GM21381 (cell line): ENCODE measurements around the gene TPPP.
"Not testable (repeated sequence)": the region's sequence is repeated elsewhere in the genome, so short reads cannot be mapped to it uniquely, and the experiment has no call there.

Experiments
- ATAC-seq: cut with Tn5 transposase; IDR thresholded peaks from one replicate; pipeline ENCODE4 v1.9.1; 2021; ENCODE audit warnings: mild to moderate bottlenecking, moderate library complexity; ENCODE audit not compliant: unreplicated experiment

Gene TPPP

GRCh38 chr5:695475-695874 is 2.3 kb upstream of the TPPP start:
- ATAC-seq: not testable (repeated sequence)

DNA sequence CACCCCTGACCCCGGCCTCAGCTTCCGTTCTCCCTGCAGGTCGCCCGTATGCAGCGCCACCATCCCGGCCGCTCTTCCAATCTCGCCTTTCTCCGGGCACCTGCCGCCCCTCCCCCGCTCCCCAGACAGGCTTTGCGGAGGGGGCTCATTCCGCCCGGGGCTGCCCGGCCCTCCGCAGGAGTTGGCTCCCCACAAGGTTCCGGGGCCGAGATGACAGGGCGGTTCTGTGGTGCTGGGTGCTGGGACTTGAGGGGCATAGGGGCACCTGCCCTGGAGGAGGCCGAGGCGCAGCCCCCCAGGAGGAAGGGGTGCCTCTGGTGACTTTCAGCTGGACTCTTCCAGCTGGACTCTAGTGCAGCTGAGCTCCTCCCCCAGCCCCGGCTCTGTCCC is 885 bp upstream of the TPPP start:
- ATAC-seq: not testable (repeated sequence)

GRCh38 chr5:692529-693041 is 567 bp downstream of the TPPP start:
- peak; percentile 11 for ATAC-seq

DNA sequence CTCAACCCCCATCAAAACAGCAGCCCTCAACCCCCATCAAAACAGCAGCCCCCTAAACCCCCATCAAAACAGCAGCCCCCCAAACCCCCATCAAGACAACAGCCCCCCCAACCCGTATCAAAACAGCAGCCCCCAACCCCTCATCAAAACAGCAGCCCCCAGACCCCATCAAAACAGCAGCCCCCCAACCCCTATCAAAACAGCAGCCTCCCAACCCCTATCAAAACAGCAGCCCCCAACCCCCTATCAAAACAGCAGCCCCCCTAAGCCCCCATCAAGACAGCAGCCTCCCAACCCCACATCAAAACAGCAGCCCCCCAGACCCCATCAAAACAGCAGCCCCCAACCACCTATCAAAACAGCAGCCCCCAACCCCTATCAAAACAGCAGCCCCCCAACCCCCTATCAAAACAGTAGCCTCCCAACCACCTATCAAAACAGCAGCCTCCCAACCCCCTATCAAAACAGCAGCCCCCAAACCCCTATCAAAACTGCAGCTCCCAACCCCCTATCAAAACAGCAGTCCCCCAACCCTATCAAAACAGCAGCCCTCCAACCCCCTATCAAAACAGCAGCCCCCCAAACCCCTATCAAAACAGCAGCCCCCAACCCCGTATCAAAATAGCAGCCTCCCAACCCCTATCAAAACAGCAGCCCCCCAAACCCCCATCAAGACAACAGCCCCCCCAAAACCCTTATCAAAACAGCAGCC is 1.2 kb downstream of the TPPP start:
- ATAC-seq: no peak

- ATAC-seq: not testable (repeated sequence)
These were observed 2.1 kb downstream of the TPPP start for GRCh38 chr5:691049-691448.

DNA sequence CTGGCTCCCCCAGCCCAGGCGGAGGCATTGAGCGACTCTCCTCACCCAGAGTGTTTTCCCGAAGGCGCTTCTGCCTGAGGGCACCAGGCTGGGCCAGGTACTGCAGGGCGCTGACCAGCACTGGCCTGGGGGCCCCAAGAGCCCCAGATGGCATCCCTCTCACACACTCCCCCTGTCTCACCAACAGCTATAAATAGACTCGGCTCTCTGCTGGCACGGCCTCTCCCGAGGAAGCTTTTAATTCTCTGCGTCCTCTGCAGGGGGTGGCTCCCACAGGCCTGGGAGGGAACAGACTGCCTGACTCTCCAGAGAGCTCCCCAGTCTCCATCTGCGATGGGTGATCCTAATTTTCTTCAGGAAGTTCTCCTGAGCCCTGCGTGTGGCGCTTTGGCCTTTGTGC is 2.9 kb downstream of the TPPP start:
- not testable (repeated sequence) for ATAC-seq

DNA sequence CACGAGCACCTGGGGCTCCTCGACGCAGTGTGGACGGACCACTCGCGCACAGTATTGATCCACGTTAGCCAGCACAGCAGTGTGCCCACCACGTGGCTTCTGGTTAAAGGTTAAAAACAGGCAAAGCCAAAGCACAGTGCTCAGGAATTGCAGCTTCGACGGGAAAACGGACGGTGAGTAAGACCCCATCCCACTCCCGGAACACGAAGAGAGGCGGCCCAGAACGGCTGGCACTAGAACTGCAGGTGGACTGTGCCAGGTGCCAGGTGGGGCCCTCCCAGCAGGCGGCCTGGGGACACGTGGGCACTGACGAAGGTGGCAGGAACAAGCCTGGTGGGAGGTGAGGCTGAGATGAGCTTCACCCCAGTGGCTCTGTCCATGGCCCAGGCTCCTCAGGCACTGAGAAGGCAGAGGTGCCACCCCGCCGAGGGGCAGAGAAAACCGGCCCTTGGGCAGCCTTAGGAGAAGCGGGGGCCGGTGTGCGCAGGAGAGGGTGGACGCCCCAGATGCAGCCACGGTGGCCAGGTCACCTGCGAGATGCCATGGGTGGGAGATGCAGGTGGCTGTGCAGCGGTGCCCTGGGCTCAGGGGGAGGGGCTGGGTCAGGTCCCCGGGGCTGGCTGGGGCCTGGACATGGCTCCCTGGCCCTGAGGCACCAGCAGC is 4.7 kb downstream of the TPPP start:
- not testable (repeated sequence) for ATAC-seq

- not testable (repeated sequence) for ATAC-seq
These were observed 6.2 kb downstream of the TPPP start for GRCh38 chr5:686936-687335.

DNA sequence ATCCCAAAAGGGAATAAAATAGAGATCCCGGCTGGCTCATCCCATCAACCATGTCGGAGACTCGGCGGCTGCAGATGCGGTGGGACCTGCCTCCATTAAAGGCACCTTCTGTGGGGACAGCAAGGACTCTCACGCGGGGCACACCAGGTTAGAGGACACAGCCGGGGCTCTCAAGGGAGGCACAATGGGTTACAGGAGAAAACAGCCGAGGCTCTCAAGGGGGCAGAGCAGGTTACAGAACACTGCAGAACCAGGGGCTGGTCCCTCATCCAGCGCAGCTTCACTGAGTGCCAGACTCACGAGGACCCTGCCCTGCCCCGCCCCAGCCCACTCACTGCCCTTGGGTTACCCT is 7.0 kb downstream of the TPPP start:
- not testable (repeated sequence) for ATAC-seq

DNA sequence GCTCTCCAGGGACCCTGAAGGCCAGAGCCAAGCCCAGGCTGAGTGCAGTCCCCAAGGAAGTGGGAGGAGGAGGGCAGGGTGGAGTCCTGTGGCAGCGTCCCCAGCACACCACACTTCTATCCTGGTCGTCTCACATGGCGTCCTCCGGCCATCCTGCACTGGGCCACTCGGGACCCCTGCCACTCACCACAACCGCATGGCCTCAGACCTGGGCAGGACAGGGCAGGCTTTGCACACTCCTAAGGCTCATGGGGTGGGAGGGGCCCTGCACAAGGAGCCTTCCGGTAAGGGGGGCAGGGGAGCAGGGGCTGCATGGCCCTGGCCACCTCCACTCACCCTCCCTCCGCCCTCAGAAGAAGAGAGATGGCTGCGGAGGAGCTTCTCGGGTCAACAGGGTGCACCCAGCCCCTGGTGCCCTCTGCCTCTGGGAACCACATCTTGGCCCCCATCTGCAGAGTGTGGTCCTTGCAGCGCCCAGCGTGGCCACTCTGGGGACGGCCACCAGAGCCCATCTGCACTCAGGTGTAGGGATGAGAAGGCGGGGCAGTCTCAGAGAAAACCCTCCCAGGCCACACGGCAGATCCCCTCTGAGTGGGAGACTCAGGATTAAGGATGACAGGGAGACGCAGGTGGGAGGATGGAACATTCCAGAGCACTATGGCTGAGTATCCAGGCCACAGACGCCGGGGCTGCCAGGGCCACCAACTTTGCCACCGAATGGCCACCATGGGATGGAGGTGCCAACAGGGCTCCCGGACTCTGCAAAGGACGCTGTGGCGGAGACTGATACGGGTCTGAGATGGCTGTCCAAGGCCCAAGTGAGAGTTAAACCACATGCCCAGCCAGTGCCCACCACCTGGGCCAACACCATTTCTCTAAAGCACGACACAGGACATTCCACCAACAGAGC is 7.6 kb downstream of the TPPP start:
- ATAC-seq: no peak

GRCh38 chr5:684751-685216 is 8.4 kb downstream of the TPPP start:
- ATAC-seq: no peak

DNA sequence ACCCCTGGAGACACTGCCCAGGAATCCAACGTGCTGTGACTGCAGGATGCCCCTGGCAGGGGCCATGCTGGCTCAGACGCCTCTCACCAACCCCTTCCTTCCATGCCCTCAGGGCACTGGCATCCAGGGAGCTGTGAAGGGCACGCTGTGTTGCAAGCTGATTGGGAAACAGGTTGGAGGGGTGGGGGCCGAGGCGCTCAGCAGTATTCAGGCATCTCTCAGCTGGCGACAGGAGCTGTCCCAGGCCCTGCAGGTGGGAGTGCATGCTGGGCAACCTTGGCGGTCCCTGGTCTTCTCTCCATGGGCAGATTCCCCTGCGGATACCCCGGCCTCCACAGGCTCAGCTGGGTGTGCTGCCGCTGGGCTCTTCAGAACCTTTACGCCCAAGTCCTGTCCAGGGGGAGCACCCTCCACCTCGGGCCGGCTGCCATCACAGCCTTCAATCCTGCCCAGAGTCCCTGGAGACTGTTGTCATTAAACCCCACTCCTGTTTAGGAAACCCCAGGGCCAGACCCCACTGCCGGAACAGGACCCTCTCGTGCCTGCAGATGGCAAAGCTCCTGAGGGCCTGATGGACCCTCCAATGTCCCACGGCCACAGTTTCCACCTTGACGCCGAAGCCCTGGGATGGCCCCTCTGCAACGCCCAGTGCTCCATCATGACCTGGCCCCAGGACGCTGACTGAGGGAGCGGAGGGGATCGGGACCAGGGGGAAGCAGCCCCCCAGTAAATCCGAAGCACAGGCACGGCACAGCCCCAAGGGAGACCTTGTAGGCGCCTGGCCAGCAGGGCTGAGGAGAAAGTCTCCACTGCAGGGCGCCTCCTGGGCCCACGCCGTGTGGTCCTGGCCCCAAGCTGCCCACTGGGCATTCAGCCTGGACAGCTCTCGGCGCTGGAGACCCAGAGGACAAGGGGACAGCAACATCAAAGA is 9.3 kb downstream of the TPPP start:
- no peak for ATAC-seq

DNA sequence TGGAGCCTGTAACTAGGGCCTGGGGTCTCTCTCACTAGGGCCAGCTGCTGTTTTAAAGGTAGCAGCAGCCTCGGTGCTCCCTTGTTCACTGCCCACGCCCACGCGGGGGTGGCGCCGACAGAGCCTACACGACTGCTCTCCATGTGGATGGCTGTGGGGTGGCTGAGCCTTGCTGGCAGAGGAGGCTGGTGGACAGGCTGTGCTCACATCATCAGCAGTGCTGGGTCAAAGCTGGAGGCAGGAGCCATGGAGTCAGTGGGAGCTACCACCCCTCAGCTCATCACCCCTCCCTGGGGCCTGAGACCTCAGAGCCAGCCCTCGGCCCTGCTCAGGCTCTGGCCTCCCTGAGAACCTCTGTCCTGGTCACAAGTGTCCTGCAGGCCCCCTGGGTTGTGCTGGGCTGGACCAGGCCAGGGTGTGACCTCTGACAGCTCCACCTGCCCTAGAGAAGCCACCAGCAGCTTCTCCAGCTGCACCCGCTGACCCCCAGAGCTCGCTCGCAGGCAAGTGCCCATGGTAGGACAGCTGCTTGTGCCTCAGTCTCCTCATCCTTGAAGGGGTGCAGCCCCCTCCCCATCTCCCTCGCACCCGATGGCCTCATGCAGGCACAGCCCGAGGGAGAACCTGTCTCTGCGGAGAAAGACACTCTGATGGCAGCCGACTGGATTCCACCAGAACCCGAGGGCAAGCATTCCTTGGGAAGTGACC is 10.3 kb downstream of the TPPP start:
- not testable (repeated sequence) for ATAC-seq

GRCh38 chr5:682216-682615 is 10.9 kb downstream of the TPPP start:
- ATAC-seq: not testable (repeated sequence)

GRCh38 chr5:681317-682191 is 11.6 kb downstream of the TPPP start:
- not testable (repeated sequence) for ATAC-seq

GRCh38 chr5:680836-681235 is 12.3 kb downstream of the TPPP start:
- ATAC-seq: not testable (repeated sequence)

DNA sequence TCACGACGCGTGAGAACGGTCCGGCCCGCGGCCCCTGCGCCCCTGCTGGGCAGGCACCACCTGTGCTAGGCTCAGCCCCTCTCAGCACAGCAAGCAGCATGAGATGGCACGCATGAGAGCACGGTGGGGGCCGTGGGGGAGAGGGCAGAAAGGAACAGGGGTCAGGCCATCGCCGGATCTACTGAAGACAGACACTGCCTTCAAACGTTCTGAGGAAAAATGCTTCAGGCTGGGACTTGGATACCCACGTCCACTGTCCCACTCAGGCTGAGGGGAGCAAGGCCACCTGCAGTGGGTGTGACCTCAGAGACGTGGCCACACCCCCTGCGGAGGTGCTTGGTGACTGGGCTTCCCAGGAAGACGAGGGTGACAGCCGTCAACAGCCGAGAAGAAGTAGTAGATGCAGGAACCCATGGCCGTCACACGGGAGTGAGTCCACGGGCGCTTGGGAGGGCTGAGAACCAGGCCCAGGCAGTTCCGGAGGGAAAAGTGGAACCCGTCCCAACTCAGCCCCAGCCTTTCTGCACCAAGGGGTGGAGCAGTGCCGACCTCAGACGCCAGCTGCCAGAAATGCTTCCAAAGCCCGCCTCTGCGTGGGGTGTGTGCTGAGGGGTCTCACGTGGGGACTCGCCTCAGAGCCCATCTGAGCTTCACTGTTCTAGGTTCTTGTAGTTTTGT is 12.9 kb downstream of the TPPP start:
- not testable (repeated sequence) for ATAC-seq
